GM08714 (cell line): ENCODE data around the gene REC8.

ENCODE experiments used
- H3K4me3 ChIP-seq: fragments of 200-500 bp; sonication (Bioruptor generic); 2 replicates; pipeline ENCODE4 v1.5.1; 2014; ENCODE audit warnings: mild to moderate bottlenecking, low read length, inconsistent platforms
- ZNF274 ChIP-seq: IDR thresholded peaks from 2 replicates; pipeline ENCODE4 v1.6.1; 2012; ENCODE audit warnings: mild to moderate bottlenecking, low read depth, low read length

Gene REC8

GRCh38 chr14:24224618-24225071 is 52.8 kb downstream of the REC8 start:
- no peak overlapping the region for H3K4me3 ChIP-seq

GRCh38 chr14:24226473-24226872 is 54.6 kb downstream of the REC8 start:
- no peak overlapping the region for H3K4me3 ChIP-seq
- TF ChIP-seq ZNF274 = no peak

More at GRCh38 chr14:24224618-24225071, 52.8 kb downstream of the REC8 start:
- no peak for TF ChIP-seq ZNF274

- TF ChIP-seq ZNF274 = no peak
- no peak overlapping the region for H3K4me3 ChIP-seq
Measured at GRCh38 chr14:24228902-24229301, 57.0 kb downstream of the REC8 start.
